ENCODE data around the gene TMEM100. TPM values are rescaled to one million over a fixed set of nuclear protein-coding genes. Genes with fewer than 3 reads are reported as not detected.
"Not testable (repeated sequence)": the region's sequence is repeated elsewhere in the genome, so short reads cannot be mapped to it uniquely, and the experiment has no call there.

Gene TMEM100
- polyA plus RNA-seq, 1 donor = 61.9 TPM

GRCh38 chr17:55689672-55690071 lies 33.0 kb downstream of the TMEM100 start:
- no peak for DNase-seq

GRCh38 chr17:55688057-55688456 lies 34.6 kb downstream of the TMEM100 start:
- DNase-seq = no peak

GRCh38 chr17:55687037-55687436 lies 35.6 kb downstream of the TMEM100 start:
- DNase-seq = no peak

GRCh38 chr17:55683550-55684315 lies 38.9 kb downstream of the TMEM100 start:
- DNase-seq = no peak

GRCh38 chr17:55681342-55681700 lies 41.3 kb downstream of the TMEM100 start:
- no peak for DNase-seq

GRCh38 chr17:55680686-55681341 lies 41.9 kb downstream of the TMEM100 start:
- DNase-seq = no peak

- DNase-seq = no peak
These were observed 45.2 kb downstream of the TMEM100 start for GRCh38 chr17:55677446-55677845.

- DNase-seq = no peak
These were observed 46.4 kb downstream of the TMEM100 start for GRCh38 chr17:55676274-55676673.

GRCh38 chr17:55673743-55674506 lies 48.7 kb downstream of the TMEM100 start:
- no peak for DNase-seq

- no peak for DNase-seq
These were observed 49.8 kb downstream of the TMEM100 start for GRCh38 chr17:55672585-55673501.

GRCh38 chr17:55672010-55672409 lies 50.7 kb downstream of the TMEM100 start:
- not testable (repeated sequence) for DNase-seq

Other genes with a start within 250 kb of the TMEM100 start
- 0.05 TPM for gene SMIM36, start 211.4 kb downstream of the TMEM100 start, polyA plus RNA-seq (ENCODE audit: insufficient read length)
- 30.9 TPM for gene PCTP, start 28.2 kb upstream of the TMEM100 start, polyA plus RNA-seq (ENCODE audit: insufficient read length)

Data from left kidney (tissue), 2 donors.